Measurements from ENCODE around the gene ADAMTS17.

DNA sequence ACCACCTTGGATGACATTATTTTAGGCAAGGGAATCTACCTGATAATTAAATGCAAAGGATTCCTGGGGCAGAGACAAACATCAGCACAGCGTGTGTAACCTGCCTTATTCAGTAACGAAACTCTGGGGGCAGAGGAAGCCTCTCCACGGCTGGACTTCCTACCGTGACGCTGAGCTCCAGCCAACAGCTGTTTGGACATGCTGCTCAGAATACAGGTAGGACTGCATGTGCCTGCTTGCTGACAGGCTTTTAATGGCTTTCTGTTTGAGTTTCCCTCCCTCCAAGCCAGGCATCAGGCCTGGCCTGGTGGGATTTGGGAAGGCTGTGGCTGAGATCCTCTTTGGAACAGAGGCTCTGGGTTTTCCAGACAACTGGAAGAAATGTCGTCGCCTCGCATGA, 150.6 kb downstream of the ADAMTS17 start:
- TF ChIP-seq, protein P1, sequence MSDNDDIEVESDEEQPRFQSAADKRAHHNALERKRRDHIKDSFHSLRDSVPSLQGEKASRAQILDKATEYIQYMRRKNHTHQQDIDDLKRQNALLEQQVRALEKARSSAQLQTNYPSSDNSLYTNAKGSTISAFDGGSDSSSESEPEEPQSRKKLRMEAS (CRISPR knock-in tag; IDR thresholded peaks at IDR 0.05): no peak
- TF ChIP-seq, protein P2, sequence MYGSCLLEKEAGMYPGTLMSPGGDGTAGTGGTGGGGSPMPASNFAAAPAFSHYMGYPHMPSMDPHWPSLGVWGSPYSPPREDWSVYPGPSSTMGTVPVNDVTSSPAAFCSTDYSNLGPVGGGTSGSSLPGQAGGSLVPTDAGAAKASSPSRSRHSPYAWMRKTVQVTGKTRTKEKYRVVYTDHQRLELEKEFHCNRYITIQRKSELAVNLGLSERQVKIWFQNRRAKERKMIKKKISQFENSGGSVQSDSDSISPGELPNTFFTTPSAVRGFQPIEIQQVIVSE (CRISPR knock-in tag; IDR thresholded peaks at IDR 0.05; ENCODE audit: borderline replicate concordance): no peak
- TF ChIP-seq, protein P3, sequence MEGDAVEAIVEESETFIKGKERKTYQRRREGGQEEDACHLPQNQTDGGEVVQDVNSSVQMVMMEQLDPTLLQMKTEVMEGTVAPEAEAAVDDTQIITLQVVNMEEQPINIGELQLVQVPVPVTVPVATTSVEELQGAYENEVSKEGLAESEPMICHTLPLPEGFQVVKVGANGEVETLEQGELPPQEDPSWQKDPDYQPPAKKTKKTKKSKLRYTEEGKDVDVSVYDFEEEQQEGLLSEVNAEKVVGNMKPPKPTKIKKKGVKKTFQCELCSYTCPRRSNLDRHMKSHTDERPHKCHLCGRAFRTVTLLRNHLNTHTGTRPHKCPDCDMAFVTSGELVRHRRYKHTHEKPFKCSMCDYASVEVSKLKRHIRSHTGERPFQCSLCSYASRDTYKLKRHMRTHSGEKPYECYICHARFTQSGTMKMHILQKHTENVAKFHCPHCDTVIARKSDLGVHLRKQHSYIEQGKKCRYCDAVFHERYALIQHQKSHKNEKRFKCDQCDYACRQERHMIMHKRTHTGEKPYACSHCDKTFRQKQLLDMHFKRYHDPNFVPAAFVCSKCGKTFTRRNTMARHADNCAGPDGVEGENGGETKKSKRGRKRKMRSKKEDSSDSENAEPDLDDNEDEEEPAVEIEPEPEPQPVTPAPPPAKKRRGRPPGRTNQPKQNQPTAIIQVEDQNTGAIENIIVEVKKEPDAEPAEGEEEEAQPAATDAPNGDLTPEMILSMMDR (IDR thresholded peaks at IDR 0.05): no peak
- TF ChIP-seq TCF7 (CRISPR knock-in tag; IDR thresholded peaks at IDR 0.05; ENCODE audit: low read depth): no peak
- TF ChIP-seq, protein P4, sequence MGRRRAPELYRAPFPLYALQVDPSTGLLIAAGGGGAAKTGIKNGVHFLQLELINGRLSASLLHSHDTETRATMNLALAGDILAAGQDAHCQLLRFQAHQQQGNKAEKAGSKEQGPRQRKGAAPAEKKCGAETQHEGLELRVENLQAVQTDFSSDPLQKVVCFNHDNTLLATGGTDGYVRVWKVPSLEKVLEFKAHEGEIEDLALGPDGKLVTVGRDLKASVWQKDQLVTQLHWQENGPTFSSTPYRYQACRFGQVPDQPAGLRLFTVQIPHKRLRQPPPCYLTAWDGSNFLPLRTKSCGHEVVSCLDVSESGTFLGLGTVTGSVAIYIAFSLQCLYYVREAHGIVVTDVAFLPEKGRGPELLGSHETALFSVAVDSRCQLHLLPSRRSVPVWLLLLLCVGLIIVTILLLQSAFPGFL (CRISPR knock-in tag; IDR thresholded peaks at IDR 0.05; ENCODE audit: borderline replicate concordance): no peak
- TF ChIP-seq ELF4 (CRISPR knock-in tag; IDR thresholded peaks at IDR 0.05; ENCODE audit: low read depth): no peak
- TF ChIP-seq, protein P5, sequence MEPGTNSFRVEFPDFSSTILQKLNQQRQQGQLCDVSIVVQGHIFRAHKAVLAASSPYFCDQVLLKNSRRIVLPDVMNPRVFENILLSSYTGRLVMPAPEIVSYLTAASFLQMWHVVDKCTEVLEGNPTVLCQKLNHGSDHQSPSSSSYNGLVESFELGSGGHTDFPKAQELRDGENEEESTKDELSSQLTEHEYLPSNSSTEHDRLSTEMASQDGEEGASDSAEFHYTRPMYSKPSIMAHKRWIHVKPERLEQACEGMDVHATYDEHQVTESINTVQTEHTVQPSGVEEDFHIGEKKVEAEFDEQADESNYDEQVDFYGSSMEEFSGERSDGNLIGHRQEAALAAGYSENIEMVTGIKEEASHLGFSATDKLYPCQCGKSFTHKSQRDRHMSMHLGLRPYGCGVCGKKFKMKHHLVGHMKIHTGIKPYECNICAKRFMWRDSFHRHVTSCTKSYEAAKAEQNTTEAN (CRISPR knock-in tag; IDR thresholded peaks at IDR 0.05): no peak
- no peak for TF ChIP-seq ZBTB21 (CRISPR knock-in tag; IDR thresholded peaks at IDR 0.05; ENCODE audit: borderline replicate concordance)
- TF ChIP-seq KAT7 (CRISPR knock-in tag; IDR thresholded peaks at IDR 0.05; ENCODE audit: borderline replicate concordance): no peak
- TF ChIP-seq, protein P6, sequence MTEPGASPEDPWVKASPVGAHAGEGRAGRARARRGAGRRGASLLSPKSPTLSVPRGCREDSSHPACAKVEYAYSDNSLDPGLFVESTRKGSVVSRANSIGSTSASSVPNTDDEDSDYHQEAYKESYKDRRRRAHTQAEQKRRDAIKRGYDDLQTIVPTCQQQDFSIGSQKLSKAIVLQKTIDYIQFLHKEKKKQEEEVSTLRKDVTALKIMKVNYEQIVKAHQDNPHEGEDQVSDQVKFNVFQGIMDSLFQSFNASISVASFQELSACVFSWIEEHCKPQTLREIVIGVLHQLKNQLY (CRISPR knock-in tag; IDR thresholded peaks at IDR 0.05): no peak
